Ascending aorta (tissue), 2 donors: ENCODE data around the gene AADACL3. TPM values are rescaled to one million over a fixed set of nuclear protein-coding genes. Genes with fewer than 3 reads are reported as not detected.

Source experiments
- DNase-seq, 2 donors: peaks; one replicate each; pipeline ENCODE4 v3.0.0-alpha.2; 2019; ENCODE audit warnings: low spot score in 2 of 2
- H3K27ac ChIP-seq, 2 donors: fragments of 200-600 bp; sonication (generic); one replicate each; pipeline ENCODE4 v1.5.1; 2016 to 2017; ENCODE audit warnings: mild to moderate bottlenecking in 1 of 2
- H3K27me3 ChIP-seq: fragments of 200-600 bp; sonication (generic); one replicate; pipeline ENCODE4 v1.5.1; 2017
- H3K36me3 ChIP-seq, 2 donors: fragments of 200-600 bp; sonication (generic); one replicate each; pipeline ENCODE4 v1.5.1; 2016
- H3K4me1 ChIP-seq, 2 donors: fragments of 200-600 bp; sonication (generic); one replicate each; pipeline ENCODE4 v1.5.1; 2016 to 2017; ENCODE audit warnings: mild to moderate bottlenecking in 1 of 2
- H3K4me3 ChIP-seq, 2 donors: fragments of 200-600 bp; sonication (generic); one replicate each; pipeline ENCODE4 v1.5.1; 2016 to 2017; ENCODE audit warnings: mild to moderate bottlenecking in 1 of 2
- H3K9me3 ChIP-seq, 2 donors: fragments of 200-600 bp; sonication (generic); one replicate each; pipeline ENCODE4 v1.5.1; 2016
- intact Hi-C: fragments of 100-400 bp; cut with DNase I; formaldehyde crosslinking; loops from one replicate; pipeline ENCODE4 v1.15.1; 2023
- total RNA-seq: library from RNA; depleted of rRNA; stranded (reverse); fragments of >200 nt; gene quantifications from one replicate; pipeline ENCODE4 v1.1.0, GENCODE V29; 2016
- TF ChIP-seq, protein P1 (sequence below), 3 experiments: fragments of 200-600 bp in 2 of 3; fragments of 450-650 bp in 1 of 3; sonication (generic) in 2 of 3; IDR thresholded peaks; one replicate each; pipeline ENCODE4 v1.5.1; 2016 to 2019; ENCODE audit warnings: antibody characterized with exemption in 3 of 3, mild to moderate bottlenecking in 1 of 3, moderate library complexity in 1 of 3

Gene AADACL3
- total RNA-seq, 1 donor from 2014 or later: not detected

DNA sequence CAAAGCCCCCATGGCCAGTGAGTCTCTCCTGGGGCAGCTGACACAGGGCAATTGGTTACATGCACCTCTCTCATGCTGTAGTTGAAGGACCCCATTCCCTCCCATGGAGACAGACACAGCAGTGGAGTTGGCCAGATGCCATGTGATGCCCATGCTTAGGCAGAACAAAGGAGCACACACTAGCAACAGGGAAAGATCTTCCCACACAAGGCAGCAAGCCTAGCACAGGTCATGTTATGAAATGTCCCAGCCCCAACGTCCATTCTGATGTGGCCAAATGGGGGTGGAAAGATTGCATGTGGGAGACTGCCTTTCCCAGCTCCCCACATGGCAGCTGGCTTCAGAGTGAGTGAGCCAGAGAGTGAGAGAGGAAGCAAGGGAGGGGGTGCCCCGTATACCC lies 37.6 kb upstream of the AADACL3 start:
- H3K4me3 ChIP-seq: no peak overlapping the region
- DNase-seq: no peak
- H3K27me3 ChIP-seq: no peaks in the 10 kb centered on the region
- H3K4me1 ChIP-seq: no peaks in the 10 kb centered on the region
- intact Hi-C loops: no loop called here
- TF ChIP-seq, protein P1, sequence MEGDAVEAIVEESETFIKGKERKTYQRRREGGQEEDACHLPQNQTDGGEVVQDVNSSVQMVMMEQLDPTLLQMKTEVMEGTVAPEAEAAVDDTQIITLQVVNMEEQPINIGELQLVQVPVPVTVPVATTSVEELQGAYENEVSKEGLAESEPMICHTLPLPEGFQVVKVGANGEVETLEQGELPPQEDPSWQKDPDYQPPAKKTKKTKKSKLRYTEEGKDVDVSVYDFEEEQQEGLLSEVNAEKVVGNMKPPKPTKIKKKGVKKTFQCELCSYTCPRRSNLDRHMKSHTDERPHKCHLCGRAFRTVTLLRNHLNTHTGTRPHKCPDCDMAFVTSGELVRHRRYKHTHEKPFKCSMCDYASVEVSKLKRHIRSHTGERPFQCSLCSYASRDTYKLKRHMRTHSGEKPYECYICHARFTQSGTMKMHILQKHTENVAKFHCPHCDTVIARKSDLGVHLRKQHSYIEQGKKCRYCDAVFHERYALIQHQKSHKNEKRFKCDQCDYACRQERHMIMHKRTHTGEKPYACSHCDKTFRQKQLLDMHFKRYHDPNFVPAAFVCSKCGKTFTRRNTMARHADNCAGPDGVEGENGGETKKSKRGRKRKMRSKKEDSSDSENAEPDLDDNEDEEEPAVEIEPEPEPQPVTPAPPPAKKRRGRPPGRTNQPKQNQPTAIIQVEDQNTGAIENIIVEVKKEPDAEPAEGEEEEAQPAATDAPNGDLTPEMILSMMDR (IDR thresholded peaks at IDR 0.05): no peak
- no peak overlapping the region for H3K27ac ChIP-seq
- no peaks in the 10 kb centered on the region for H3K9me3 ChIP-seq
- no peaks in the 10 kb centered on the region for H3K36me3 ChIP-seq

GRCh38 chr1:12678820-12679219 lies 37.1 kb upstream of the AADACL3 start:
- no peak overlapping the region for H3K27ac ChIP-seq
- H3K4me3 ChIP-seq: no peak overlapping the region
- DNase-seq: no peak
- H3K27me3 ChIP-seq: no peaks in the 10 kb centered on the region
- no peaks in the 10 kb centered on the region for H3K4me1 ChIP-seq
- no peaks in the 10 kb centered on the region for H3K9me3 ChIP-seq
- no peaks in the 10 kb centered on the region for H3K36me3 ChIP-seq
- TF ChIP-seq, protein P1 (IDR thresholded peaks at IDR 0.05): no peak
- intact Hi-C loops: no loop called here

GRCh38 chr1:12690156-12690555 lies 25.8 kb upstream of the AADACL3 start:
- no peaks in the 10 kb centered on the region for H3K4me1 ChIP-seq
- no peaks in the 10 kb centered on the region for H3K27me3 ChIP-seq
- H3K36me3 ChIP-seq: no peaks in the 10 kb centered on the region
- TF ChIP-seq, protein P1 (IDR thresholded peaks at IDR 0.05): no peak
- no peak overlapping the region for H3K27ac ChIP-seq
- H3K4me3 ChIP-seq: no peak overlapping the region
- intact Hi-C loops: no loop called here
- H3K9me3 ChIP-seq: no peaks in the 10 kb centered on the region
- no peak for DNase-seq

- Histone ChIP-seq H3K9me3 (no peaks in the 10 kb centered on the region), H3K4me3 (no peak overlapping the region), H3K27ac (no peak overlapping the region), H3K4me1 (no peaks in the 10 kb centered on the region), H3K36me3 (no peaks in the 10 kb centered on the region), H3K27me3 (no peaks in the 10 kb centered on the region)
- TF ChIP-seq, protein P1 (IDR thresholded peaks at IDR 0.05): no peak
- intact Hi-C loops: no loop called here
- no peak for DNase-seq
Measured at GRCh38 chr1:12692967-12693782, 22.7 kb upstream of the AADACL3 start.

- peaks cover 0 to 5% of the 10 kb centered on the region in 2 donors for H3K9me3 ChIP-seq
- no peak overlapping the region for H3K4me3 ChIP-seq
- no peak for DNase-seq
- TF ChIP-seq, protein P1 (IDR thresholded peaks at IDR 0.05): no peak
- H3K4me1 ChIP-seq: no peaks in the 10 kb centered on the region
- H3K27ac ChIP-seq: no peak overlapping the region
- H3K27me3 ChIP-seq: no peaks in the 10 kb centered on the region
- no peaks in the 10 kb centered on the region for H3K36me3 ChIP-seq
- intact Hi-C loops: no loop called here
Measured at GRCh38 chr1:12696658-12697057, 19.3 kb upstream of the AADACL3 start.
